Upper lobe of left lung (tissue), 4 donors: ENCODE data around the gene LTBP1.

Experiments used
- EP300 ChIP-seq, 4 donors: sonication (generic); formaldehyde crosslinking; IDR thresholded peaks; one replicate each; pipeline ENCODE4 v1.5.1; 2017; ENCODE audit warnings: antibody characterized with exemption in 4 of 4, control low read depth in 2 of 4
- POLR2AphosphoS5 ChIP-seq, 2 donors: sonication (generic); formaldehyde crosslinking; IDR thresholded peaks; one replicate each; pipeline ENCODE4 v1.5.1; 2017; ENCODE audit warnings: antibody characterized with exemption in 2 of 2
- TF ChIP-seq, protein P1 (sequence below), 6 experiments: fragments of 450-650 bp in 4 of 6; fragments of 200-600 bp in 2 of 6; sonication (generic) in 2 of 6; IDR thresholded peaks; one replicate each; pipeline ENCODE4 v1.5.1; 2016 to 2019; ENCODE audit warnings: antibody characterized with exemption in 6 of 6

DNA sequence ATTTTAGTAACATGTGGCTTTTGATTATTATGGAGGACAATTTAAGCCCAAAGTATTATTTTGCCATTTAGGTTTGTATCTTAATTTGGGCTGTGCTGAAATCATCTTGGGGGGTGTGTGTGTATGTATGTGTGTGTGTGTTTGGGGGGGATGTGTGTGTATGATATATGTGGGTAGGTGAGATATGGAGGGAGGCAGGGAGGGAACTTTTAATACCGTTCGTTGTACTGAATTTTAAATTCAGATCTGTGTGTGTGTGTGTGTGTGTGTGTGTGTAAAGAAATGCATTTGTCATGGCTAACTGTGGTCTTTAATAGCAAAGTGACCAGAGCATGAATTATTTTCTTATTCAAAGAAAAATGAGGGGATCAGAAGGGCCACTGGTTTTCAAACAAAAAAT lies 113.7 kb downstream of the LTBP1 start:
- TF ChIP-seq, protein P1, sequence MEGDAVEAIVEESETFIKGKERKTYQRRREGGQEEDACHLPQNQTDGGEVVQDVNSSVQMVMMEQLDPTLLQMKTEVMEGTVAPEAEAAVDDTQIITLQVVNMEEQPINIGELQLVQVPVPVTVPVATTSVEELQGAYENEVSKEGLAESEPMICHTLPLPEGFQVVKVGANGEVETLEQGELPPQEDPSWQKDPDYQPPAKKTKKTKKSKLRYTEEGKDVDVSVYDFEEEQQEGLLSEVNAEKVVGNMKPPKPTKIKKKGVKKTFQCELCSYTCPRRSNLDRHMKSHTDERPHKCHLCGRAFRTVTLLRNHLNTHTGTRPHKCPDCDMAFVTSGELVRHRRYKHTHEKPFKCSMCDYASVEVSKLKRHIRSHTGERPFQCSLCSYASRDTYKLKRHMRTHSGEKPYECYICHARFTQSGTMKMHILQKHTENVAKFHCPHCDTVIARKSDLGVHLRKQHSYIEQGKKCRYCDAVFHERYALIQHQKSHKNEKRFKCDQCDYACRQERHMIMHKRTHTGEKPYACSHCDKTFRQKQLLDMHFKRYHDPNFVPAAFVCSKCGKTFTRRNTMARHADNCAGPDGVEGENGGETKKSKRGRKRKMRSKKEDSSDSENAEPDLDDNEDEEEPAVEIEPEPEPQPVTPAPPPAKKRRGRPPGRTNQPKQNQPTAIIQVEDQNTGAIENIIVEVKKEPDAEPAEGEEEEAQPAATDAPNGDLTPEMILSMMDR (IDR thresholded peaks at IDR 0.05) = no peak
- TF ChIP-seq EP300 (IDR thresholded peaks at IDR 0.05) (no peak), POLR2AphosphoS5 (IDR thresholded peaks at IDR 0.05) (no peak)
